Keratinocyte (primary cell): ENCODE measurements around the gene SCD5. TPM values are rescaled to one million over a fixed set of nuclear protein-coding genes. Genes with fewer than 3 reads are reported as not detected.

ENCODE experiments used
- DNase-seq: peaks from one replicate; pipeline ENCODE4 v3.0.0-alpha.2; 2011; ENCODE audit warnings: low read depth, missing footprints, low spot score
- FAIRE-seq: peaks from 2 replicates; lab custom pipeline; 2011; peaks lifted over from hg19 to GRCh38; lab: Jason Lieb, UNC
- H2AFZ ChIP-seq: 2 replicates; pipeline ENCODE4 v1.6.0; 2012; ENCODE audit warnings: low read length, control low read depth, inconsistent platforms; ENCODE audit not compliant: control insufficient read depth
- H3K27ac ChIP-seq: 2 replicates; pipeline ENCODE4 v1.5.1; 2011; ENCODE audit warnings: low read length; ENCODE audit not compliant: control insufficient read depth, insufficient read depth
- H3K27me3 ChIP-seq: 3 replicates; pipeline ENCODE4 v1.6.0; 2011; ENCODE audit warnings: low read length; ENCODE audit not compliant: control insufficient read depth, insufficient read depth; ENCODE audit errors: extremely low read depth
- H3K36me3 ChIP-seq, 2 experiments: 2 replicates in 1 of 2; 3 replicates in 1 of 2; pipeline ENCODE4 v1.5.1; 2011; ENCODE audit warnings: low read length in 2 of 2, mild to moderate bottlenecking in 1 of 2; ENCODE audit not compliant: control insufficient read depth in 2 of 2, insufficient read depth in 2 of 2; ENCODE audit errors: extremely low read depth in 1 of 2
- H3K4me1 ChIP-seq: 3 replicates; pipeline ENCODE4 v1.5.1; 2011; ENCODE audit warnings: low read length; ENCODE audit not compliant: control insufficient read depth, insufficient read depth; ENCODE audit errors: extremely low read depth
- H3K4me2 ChIP-seq: 3 replicates; pipeline ENCODE4 v1.6.0; 2011; ENCODE audit warnings: low read depth, low read length; ENCODE audit not compliant: control insufficient read depth, insufficient read depth; ENCODE audit errors: extremely low read depth
- H3K4me3 ChIP-seq, 3 experiments: fragments of 200-600 bp in 1 of 3; sonication (generic) in 1 of 3; 2 replicates in 2 of 3; 3 replicates in 1 of 3; pipeline ENCODE4 v1.5.1; 2011 to 2016; ENCODE audit warnings: low read length in 3 of 3, mild to moderate bottlenecking in 3 of 3, control low read depth in 2 of 3, inconsistent platforms in 1 of 3, low read depth in 1 of 3, mixed read lengths in 1 of 3, mixed run types in 1 of 3, moderate library complexity in 1 of 3; ENCODE audit not compliant: control insufficient read depth in 2 of 3, insufficient read depth in 2 of 3; ENCODE audit errors: extremely low read depth in 1 of 3
- H3K79me2 ChIP-seq: 2 replicates; pipeline ENCODE4 v1.6.0; 2012; ENCODE audit warnings: low read length; ENCODE audit not compliant: control insufficient read depth, insufficient read depth
- H3K9ac ChIP-seq: 3 replicates; pipeline ENCODE4 v1.6.0; 2011; ENCODE audit warnings: low read length; ENCODE audit not compliant: control insufficient read depth, insufficient read depth; ENCODE audit errors: extremely low read depth
- H3K9me1 ChIP-seq: 3 replicates; pipeline ENCODE4 v1.6.0; 2011; ENCODE audit warnings: low read length; ENCODE audit not compliant: control insufficient read depth, insufficient read depth; ENCODE audit errors: extremely low read depth
- H3K9me3 ChIP-seq: 2 replicates; pipeline ENCODE4 v1.5.1; 2012; ENCODE audit warnings: low read depth, low read length; ENCODE audit not compliant: control insufficient read depth
- H4K20me1 ChIP-seq: 3 replicates; pipeline ENCODE4 v1.6.0; 2011; ENCODE audit warnings: low read length; ENCODE audit not compliant: control insufficient read depth, insufficient read depth; ENCODE audit errors: extremely low read depth
- CTCF ChIP-seq, 3 experiments: IDR thresholded peaks in 1 of 3; conservative IDR thresholded peaks in 1 of 3; optimal IDR thresholded peaks in 1 of 3; 2 replicates in 2 of 3; 3 replicates in 1 of 3; pipeline versions ENCODE3 to v1.5.1; 2011; ENCODE audit warnings: low read length in 3 of 3, mild to moderate bottlenecking in 3 of 3, moderate library complexity in 2 of 3, control low read depth in 1 of 3, inconsistent platforms in 1 of 3; ENCODE audit not compliant: insufficient read depth in 2 of 3; ENCODE audit errors: extremely low read depth in 1 of 3
- EZH2 ChIP-seq: IDR thresholded peaks from one replicate; pipeline ENCODE4 v1.6.1; 2012; ENCODE audit warnings: inconsistent platforms, mild to moderate bottlenecking, low read length, moderate library complexity
- dilution Hi-C: fragments of 300-500 bp; cut with MboI; formaldehyde crosslinking; loops from one replicate; pipeline ENCODE4 v1.7.0; 2020; ENCODE audit warnings: low sequenced_read_pairs; ENCODE audit not compliant: extremely low pct_ligation_motif_present
- polyA plus RNA-seq, 5 experiments: library from polyadenylated mRNA; depleted of rRNA in 3 of 5; stranded (reverse) in 3 of 5; stranded (forward) in 1 of 5; unstranded in 1 of 5; fragments of >200 nt; gene quantifications; 1 replicate in 1 of 5; 2 replicates in 3 of 5; 3 replicates in 1 of 5; pipeline versions ENCODE4 v1.2.1 to v1.2.3, GENCODE V29; 2011 to 2012; ENCODE audit warnings: missing spikeins in 2 of 5, low read depth in 1 of 5, low replicate concordance in 1 of 5

Gene SCD5
- polyA plus RNA-seq, 1 donor (not counting 4 experiments of a cell fraction or from before 2014, with no cell fraction given) = 39.4 TPM

GRCh38 chr4:82601242-82602015, 197.2 kb downstream of the SCD5 start:
- no peak overlapping the region for H2AFZ ChIP-seq
- H3K9me3 ChIP-seq = no peaks in the 10 kb centered on the region
- H3K4me1 ChIP-seq = no peaks in the 10 kb centered on the region
- dilution Hi-C loops = no loop called here
- H4K20me1 ChIP-seq = no peaks in the 10 kb centered on the region
- no peak overlapping the region for H3K27ac ChIP-seq
- no peaks in the 10 kb centered on the region for H3K9me1 ChIP-seq
- no peaks in the 10 kb centered on the region for H3K36me3 ChIP-seq
- no peak for TF ChIP-seq EZH2
- no peak for TF ChIP-seq CTCF (optimal IDR thresholded peaks at IDR 0.05 in 1 of 3, IDR thresholded peaks at IDR 0.05 in 1 of 3, conservative IDR thresholded peaks at IDR 0.05 in 1 of 3; ENCODE audit: extremely low read depth in 1 of 3, insufficient read depth in 2 of 3, low read length in 3 of 3)
- no peaks in the 10 kb centered on the region for H3K27me3 ChIP-seq
- no peak overlapping the region for H3K4me2 ChIP-seq
- DNase-seq (no peak), FAIRE-seq (no peak)
- no peak overlapping the region for H3K9ac ChIP-seq
- H3K79me2 ChIP-seq = no peaks in the 10 kb centered on the region
- no peak overlapping the region for H3K4me3 ChIP-seq

GRCh38 chr4:82599336-82599735, 199.3 kb downstream of the SCD5 start:
- FAIRE-seq (no peak), DNase-seq (no peak)
- Histone ChIP-seq H3K79me2 (no peaks in the 10 kb centered on the region), H3K27me3 (no peaks in the 10 kb centered on the region), H3K9me3 (no peaks in the 10 kb centered on the region), H3K9ac (no peak overlapping the region), H3K36me3 (no peaks in the 10 kb centered on the region), H3K4me2 (no peak overlapping the region), H4K20me1 (no peaks in the 10 kb centered on the region), H3K4me1 (no peaks in the 10 kb centered on the region), H3K27ac (no peak overlapping the region), H3K4me3 (no peak overlapping the region), H2AFZ (no peak overlapping the region), H3K9me1 (no peaks in the 10 kb centered on the region)
- no peak for TF ChIP-seq CTCF (optimal IDR thresholded peaks at IDR 0.05 in 1 of 3, IDR thresholded peaks at IDR 0.05 in 1 of 3, conservative IDR thresholded peaks at IDR 0.05 in 1 of 3; ENCODE audit: extremely low read depth in 1 of 3, insufficient read depth in 2 of 3, low read length in 3 of 3)
- no peak for TF ChIP-seq EZH2
- dilution Hi-C loops = no loop called here
